ENCODE data around the gene CS.

GRCh38 chr12:56257071-56257470, 43.1 kb downstream of the CS start:
- TF ChIP-seq CTCF (IDR thresholded peaks at IDR 0.05), result no peak
- TF ChIP-seq POLR2A (IDR thresholded peaks at IDR 0.05), result no peak
- no peak for TF ChIP-seq POLR2AphosphoS5 (IDR thresholded peaks at IDR 0.05)
